ENCODE data around the gene MOBP. TPM values are rescaled to one million over a fixed set of nuclear protein-coding genes. Genes with fewer than 3 reads are reported as not detected.

The MOBP gene
- total and polyA plus RNA-seq, 2 of the 4 experiments (the other 2 are of a cell fraction), result not detected

GRCh38 chr3:39541917-39542329, 74.4 kb downstream of the MOBP start:
- ATAC-seq (ENCODE audit: low read depth) (peak; percentile 53; the same call in 1 of the 2 replicates), DNase-seq (peak; percentile 8)
- Histone ChIP-seq H3K9me3 (ENCODE audit: control insufficient read depth, insufficient read depth, low read length) (no peaks in the 10 kb centered on the region), H3K23ac (ENCODE audit: low read depth, low read length) (no peak overlapping the region), H4K20me1 (ENCODE audit: insufficient read depth, low read length) (no peaks in the 10 kb centered on the region), H3K4me3 (ENCODE audit: insufficient read depth, low read depth, low read length) (no peak overlapping the region), H3K4me2 (ENCODE audit: low read depth, low read length) (no peak overlapping the region; the same call in 1 of the 2 replicates), H4K5ac (ENCODE audit: low read depth, low read length) (no peak overlapping the region), H3K14ac (replicated peaks; ENCODE audit: low read depth, low read length) (no peak overlapping the region), H3K27me3 (ENCODE audit: control insufficient read depth, insufficient read depth, low read length) (no peaks in the 10 kb centered on the region), H3K18ac (ENCODE audit: low read depth, low read length) (no peak overlapping the region), H2BK20ac (ENCODE audit: low read depth, low read length) (no peak overlapping the region), H2AK5ac (ENCODE audit: low read depth, low read length) (no peak overlapping the region), H2BK120ac (ENCODE audit: low read depth, low read length) (no peak overlapping the region), H3K36me3 (ENCODE audit: control insufficient read depth, insufficient read depth, low read length) (no peaks in the 10 kb centered on the region), H3K79me1 (ENCODE audit: low read depth in 1 of 2, low read length in 2 of 2) (no peaks in the 10 kb centered on the region), H3K27ac (ENCODE audit: insufficient read depth, low read length) (no peak overlapping the region), H2AFZ (replicated peaks; ENCODE audit: low read length, poor library complexity) (no peak overlapping the region), H4K8ac (ENCODE audit: low read depth in 2 of 2, low read length in 2 of 2) (no peak overlapping the region), H2BK15ac (ENCODE audit: low read depth, low read length) (no peak overlapping the region), H3K56ac (ENCODE audit: extremely low read depth, insufficient read depth, low read length) (no peak overlapping the region), H3K9me1 (ENCODE audit: insufficient read depth, low read length) (no peaks in the 10 kb centered on the region), H4K91ac (ENCODE audit: insufficient read depth, low read depth, low read length) (no peak overlapping the region), H3K9ac (ENCODE audit: low read depth, low read length) (no peak overlapping the region), H3K4me1 (ENCODE audit: control insufficient read depth, insufficient read depth, low read length) (no peaks in the 10 kb centered on the region), H2BK5ac (ENCODE audit: low read depth, low read length, poor library complexity, severe bottlenecking) (no peak overlapping the region), H2AK9ac (replicated peaks; ENCODE audit: low read depth, low read length, poor library complexity) (no peak overlapping the region), H3K4ac (ENCODE audit: low read depth, low read length) (no peak overlapping the region)
- dilution Hi-C loops (cut with HindIII; ENCODE audit: low sequenced_read_pairs, unreplicated experiment) (no loop called here), intact Hi-C loops (cut with micrococcal nuclease) (loop anchor here (1.0 to 5.0 kb wide), 3 partner anchors 450 to 775 kb away; no protein-coding TSS in a partner anchor), in situ Hi-C loops (cut with MboI; ENCODE audit: low sequenced_read_pairs) (no loop called here)
- BruUV-seq (replicated peaks), result no TSS peak
- WGBS, 2 experiments (ENCODE audit: extremely low coverage in 2 of 2, insufficient read length in 1 of 2), result no CpG with 5 or more reads among the region's 5 CpGs
- ChIA-PET POLR2A (ENCODE audit: unreplicated experiment) (no interaction called here), CTCF (interaction anchor here (0.9 to 4.2 kb wide), 3 partner anchors 10 to 637 kb away, joined by 3 to 17 read pairs (median 6); no protein-coding TSS in a partner anchor)
- TF ChIP-seq MAFK (IDR thresholded peaks at IDR 0.05; ENCODE audit: low read depth, low read length), result no peak
- peak; percentile 60 for TF ChIP-seq RAD21 (IDR thresholded peaks at IDR 0.05; ENCODE audit: low read length)
- TF ChIP-seq MXI1 (IDR thresholded peaks at IDR 0.05; ENCODE audit: borderline replicate concordance, low read depth, low read length), result no peak
- no peak for TF ChIP-seq RFX5 (IDR thresholded peaks at IDR 0.05; ENCODE audit: low read depth, low read length)
- no peak for TF ChIP-seq CEBPB (IDR thresholded peaks at IDR 0.05; ENCODE audit: low read depth, low read length)
- no peak for TF ChIP-seq RCOR1 (IDR thresholded peaks at IDR 0.05; ENCODE audit: insufficient replicate concordance, low read length)
- TF ChIP-seq MAZ (IDR thresholded peaks at IDR 0.05; ENCODE audit: borderline replicate concordance, low read depth, low read length), result no peak
- peak; percentile 67 for TF ChIP-seq CTCF (conservative IDR thresholded peaks at IDR 0.05; ENCODE audit: low read depth, low read length)
- TF ChIP-seq SMC3 (IDR thresholded peaks at IDR 0.05; ENCODE audit: low read depth, low read length), result peak; percentile 52
- TF ChIP-seq USF2 (IDR thresholded peaks at IDR 0.05; ENCODE audit: low read depth, low read length), result no peak
- TF ChIP-seq POLR2A (IDR thresholded peaks at IDR 0.05; ENCODE audit: low read depth, low read length), result no peak
- TF ChIP-seq FOS (IDR thresholded peaks at IDR 0.05; ENCODE audit: low read depth, low read length), result no peak
- TF ChIP-seq NFE2L2 (IDR thresholded peaks at IDR 0.05; ENCODE audit: low read depth, low read length), result no peak
- no peak for TF ChIP-seq ELK1 (IDR thresholded peaks at IDR 0.05; ENCODE audit: borderline replicate concordance, low read depth, low read length)
- no peak for TF ChIP-seq CHD1 (IDR thresholded peaks at IDR 0.05; ENCODE audit: low read depth, low read length)
- TF ChIP-seq BHLHE40 (IDR thresholded peaks at IDR 0.05; ENCODE audit: low read depth, low read length), result no peak
